HUDEP-2 (cell line): ENCODE data around the gene RFX1.

Experiments used
- DNase-seq, 76 experiments: peaks; one replicate each; lab custom pipeline; 2025; ENCODE audit not compliant: unreplicated experiment in 76 of 76; lab: John Stamatoyannopoulos, UW

RFX1 gene

GRCh38 chr19:13997631-13997962, 8.5 kb downstream of the RFX1 start:
- no peak for DNase-seq

- no peak for DNase-seq
These were observed 9.0 kb downstream of the RFX1 start for GRCh38 chr19:13996928-13997630.

GRCh38 chr19:13995878-13996765, 10.0 kb downstream of the RFX1 start:
- DNase-seq: no peak

- DNase-seq: no peak
These were observed 10.9 kb downstream of the RFX1 start for GRCh38 chr19:13995017-13995728.

- DNase-seq: no peak
These were observed 12.4 kb downstream of the RFX1 start for GRCh38 chr19:13993590-13994300.

- no peak for DNase-seq
These were observed 14.1 kb downstream of the RFX1 start for GRCh38 chr19:13992025-13992424.

GRCh38 chr19:13990085-13990484, 16.0 kb downstream of the RFX1 start:
- DNase-seq: no peak

- DNase-seq: no peak
These were observed 16.6 kb downstream of the RFX1 start for GRCh38 chr19:13989487-13989886.

- DNase-seq: no peak
These were observed 18.8 kb downstream of the RFX1 start for GRCh38 chr19:13987101-13987890.

- DNase-seq: peak in 1 of 76 experiments; percentile 22
These were observed 19.7 kb downstream of the RFX1 start for GRCh38 chr19:13986348-13986904.

- DNase-seq: no peak
These were observed 20.3 kb downstream of the RFX1 start for GRCh38 chr19:13985771-13986347.

- no peak for DNase-seq
These were observed 21.0 kb downstream of the RFX1 start for GRCh38 chr19:13984875-13985741.

- no peak for DNase-seq
These were observed 21.9 kb downstream of the RFX1 start for GRCh38 chr19:13984186-13984585.

GRCh38 chr19:13983213-13983889, 22.8 kb downstream of the RFX1 start:
- no peak for DNase-seq

- DNase-seq: no peak
These were observed 23.3 kb downstream of the RFX1 start for GRCh38 chr19:13982773-13983172.

GRCh38 chr19:13981988-13982501, 24.1 kb downstream of the RFX1 start:
- DNase-seq: no peak

GRCh38 chr19:13981467-13981866, 24.7 kb downstream of the RFX1 start:
- DNase-seq: no peak

GRCh38 chr19:13981021-13981420, 25.1 kb downstream of the RFX1 start:
- no peak for DNase-seq
